Activated CD8-positive, alpha-beta memory T cell treated with anti-CD3 and anti-CD28 coated beads, Interleukin-2, amount 50 U/mL, for 24 hours (primary cell): ENCODE measurements around the gene TPT1.
"Not testable (repeated sequence)": the region's sequence is repeated elsewhere in the genome, so short reads cannot be mapped to it uniquely, and the experiment has no call there.

Experiments
- DNase-seq: peaks from one replicate; pipeline ENCODE4 v3.0.0-alpha.2; 2020; ENCODE audit errors: extremely low read depth

The TPT1 gene

DNA sequence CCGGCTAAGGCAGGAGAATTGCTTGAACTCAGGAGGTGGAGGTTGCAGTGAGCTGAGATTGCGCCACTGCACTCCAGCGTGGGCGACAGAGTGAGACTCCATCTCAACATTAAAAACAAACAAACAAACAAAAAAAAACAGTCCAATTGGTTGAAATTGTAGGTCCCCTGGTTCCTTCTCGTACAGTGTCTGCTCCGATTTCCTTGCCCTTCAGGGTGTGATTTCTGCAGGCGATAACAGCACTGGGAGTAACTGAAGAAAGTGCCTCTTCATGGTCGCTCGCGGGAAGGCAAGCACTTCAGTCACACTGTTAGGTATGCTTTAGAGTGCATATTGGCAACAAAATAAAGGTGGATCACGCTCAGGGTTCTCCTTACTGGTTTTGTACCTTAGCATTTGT is 39.7 kb downstream of the TPT1 start:
- DNase-seq, result no peak

GRCh38 chr13:45300190-45300985 is 40.6 kb downstream of the TPT1 start:
- DNase-seq, result no peak

DNA sequence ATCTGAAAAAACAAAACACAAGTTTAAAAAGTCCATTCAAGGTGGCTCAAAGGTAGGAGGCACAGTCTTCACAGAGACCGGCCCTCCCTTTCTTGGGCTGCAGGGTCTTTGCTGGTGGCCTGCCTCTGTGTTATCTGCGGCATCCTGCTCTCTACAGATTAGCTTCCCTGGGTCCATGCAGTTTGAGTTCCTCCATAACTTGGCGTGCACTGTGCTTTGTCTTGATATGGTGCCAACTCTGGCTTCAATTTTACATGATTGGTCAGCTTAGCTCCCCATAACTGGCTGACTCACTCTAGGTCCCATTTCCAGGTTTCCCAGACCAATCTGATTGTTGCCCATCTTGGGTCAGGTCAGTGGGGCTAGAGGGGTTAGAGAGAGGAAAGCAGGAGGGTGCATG is 41.8 kb downstream of the TPT1 start:
- no peak for DNase-seq

DNA sequence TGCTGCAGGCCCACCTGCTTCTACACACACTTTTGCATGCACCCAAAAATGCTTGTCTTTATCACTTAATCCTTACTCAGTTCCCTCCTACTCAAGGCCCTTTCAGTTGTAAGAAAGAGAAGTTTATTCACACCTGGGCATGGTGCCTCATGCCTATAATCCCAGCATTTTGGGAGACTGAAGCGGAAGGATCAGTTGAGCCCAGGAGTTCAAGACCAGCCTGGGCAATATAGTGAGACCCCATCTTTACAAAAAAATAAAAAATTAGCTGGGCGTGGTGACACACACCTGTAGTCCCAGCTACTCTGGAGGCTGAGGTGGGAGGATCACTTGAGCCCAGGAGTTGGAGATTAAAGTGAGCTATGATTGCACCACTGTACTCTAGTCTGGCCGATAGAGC is 42.4 kb downstream of the TPT1 start:
- DNase-seq, result not testable (repeated sequence)

- DNase-seq, result no peak
Observed at GRCh38 chr13:45298206-45298505, 42.8 kb downstream of the TPT1 start.

- no peak for DNase-seq
Observed at GRCh38 chr13:45297456-45298205, 43.4 kb downstream of the TPT1 start.

DNA sequence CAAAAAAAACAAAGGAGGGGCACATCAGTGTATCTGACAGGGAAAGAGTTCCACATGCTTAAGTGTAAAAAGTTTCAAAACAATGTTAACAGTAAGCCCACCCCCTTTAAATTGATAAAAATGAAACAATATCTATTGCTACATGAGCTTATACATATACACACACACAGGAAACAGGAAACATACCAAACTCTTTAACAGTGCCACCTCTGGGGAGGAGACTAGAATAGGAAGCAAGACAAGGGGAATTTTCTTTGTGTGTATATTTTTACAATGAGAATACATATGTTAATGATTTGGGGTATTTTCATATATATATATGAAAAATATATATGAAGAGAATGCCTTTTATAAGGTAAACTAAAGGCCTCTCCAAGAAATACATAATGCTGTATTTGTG is 44.7 kb downstream of the TPT1 start:
- DNase-seq, result no peak

GRCh38 chr13:45295536-45295935 is 45.4 kb downstream of the TPT1 start:
- no peak for DNase-seq

- DNase-seq, result no peak
Observed at GRCh38 chr13:45292176-45292575, 48.8 kb downstream of the TPT1 start.

DNA sequence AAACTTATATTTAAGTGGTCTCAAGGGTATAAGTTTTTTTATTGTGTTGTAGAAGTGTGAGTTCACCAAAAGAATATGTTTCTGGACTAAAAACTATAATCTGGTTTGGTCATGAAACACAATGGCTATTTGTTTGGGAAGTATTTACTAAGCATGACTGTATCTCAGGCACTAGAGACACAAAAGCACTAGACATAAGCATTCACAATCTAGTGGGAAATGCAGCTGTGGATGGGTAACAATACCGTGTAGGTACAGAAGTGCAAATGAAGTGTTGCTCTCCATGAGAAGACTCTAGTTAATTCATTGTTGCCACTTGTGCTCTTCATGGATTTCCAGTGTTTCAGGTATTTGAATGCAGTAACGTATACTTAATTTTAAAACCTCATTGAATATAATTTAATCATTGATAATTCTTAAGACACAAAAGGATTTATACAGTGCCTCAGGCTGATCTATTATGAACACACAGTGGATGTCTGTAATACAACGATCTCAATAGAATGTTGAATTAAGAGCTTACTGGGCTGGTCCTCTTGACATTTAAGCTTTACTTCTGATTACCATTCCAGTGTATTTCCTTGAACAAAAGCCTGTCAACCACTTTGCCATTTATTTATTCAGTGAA is 50.9 kb downstream of the TPT1 start:
- DNase-seq, result no peak
